OCI-LY7 (cell line): Measurements from ENCODE around the gene C16orf92. TPM values are rescaled to one million over a fixed set of nuclear protein-coding genes. Genes with fewer than 3 reads are reported as not detected.

Experiments used
- BruUV-seq: library from RNA; stranded (reverse); fragments of 400-500 nt; replicated peaks from 2 replicates; lab custom pipeline; 2021; lab: Mats Ljungman, UMichigan
- CTCF ChIA-PET: fragments of 300-600 bp; sonication (Branson Sonifier 250); formaldehyde crosslinking; loops from one replicate; lab custom pipeline; 2022; ENCODE audit warnings: antibody characterized with exemption; ENCODE audit not compliant: unreplicated experiment; lab: Charles Lee
- POLR2A ChIA-PET: fragments of 300-600 bp; sonication (Branson Sonifier 250); formaldehyde crosslinking; loops from one replicate; lab custom pipeline; 2022; ENCODE audit warnings: antibody characterized with exemption; lab: Charles Lee
- DNase-seq: peaks from one replicate; pipeline ENCODE4 v3.0.0-alpha.2; 2015; ENCODE audit warnings: low spot score
- H2AFZ ChIP-seq: fragments of 200-600 bp; sonication (generic), shearing (Covaris generic); 2 replicates; pipeline ENCODE4 v1.6.1; 2014; ENCODE audit warnings: mild to moderate bottlenecking, antibody characterized with exemption, low read length, moderate library complexity
- H3K27ac ChIP-seq: fragments of 200-600 bp; sonication (generic); 2 replicates; pipeline ENCODE4 v1.5.1; 2014; ENCODE audit warnings: mixed run types, low read depth, mild to moderate bottlenecking, moderate library complexity, low read length, inconsistent platforms; ENCODE audit not compliant: poor library complexity, severe bottlenecking
- H3K36me3 ChIP-seq: fragments of 200-600 bp; sonication (generic); 2 replicates; pipeline ENCODE4 v1.6.1; 2014; ENCODE audit warnings: mild to moderate bottlenecking, antibody characterized with exemption, low read length, moderate library complexity, mixed read lengths; ENCODE audit not compliant: insufficient read depth
- H3K4me1 ChIP-seq: fragments of 200-600 bp; sonication (generic); 2 replicates; pipeline ENCODE4 v1.5.1; 2014; ENCODE audit warnings: mild to moderate bottlenecking, low read length; ENCODE audit not compliant: insufficient read depth, poor library complexity, severe bottlenecking
- H3K4me2 ChIP-seq: fragments of 200-600 bp; sonication (generic); 2 replicates; pipeline ENCODE4 v1.6.1; 2014; ENCODE audit warnings: mild to moderate bottlenecking, low read length
- H3K4me3 ChIP-seq: fragments of 200-600 bp; sonication (generic); 2 replicates; pipeline ENCODE4 v1.5.1; 2014; ENCODE audit warnings: mild to moderate bottlenecking, low read depth, low read length; ENCODE audit not compliant: poor library complexity, severe bottlenecking
- H3K79me2 ChIP-seq: fragments of 200-600 bp; sonication (generic); 2 replicates; pipeline ENCODE4 v1.6.1; 2016; ENCODE audit warnings: low read depth, mild to moderate bottlenecking, low read length, moderate library complexity, mixed read lengths; ENCODE audit not compliant: insufficient read depth
- H3K9me2 ChIP-seq: fragments of 200-600 bp; sonication (generic); 2 replicates; pipeline ENCODE4 v1.6.1; 2016; ENCODE audit warnings: mild to moderate bottlenecking, low read length, mixed read lengths; ENCODE audit not compliant: insufficient read depth
- H3K9me3 ChIP-seq: fragments of 200-600 bp; sonication (generic); 2 replicates; pipeline ENCODE4 v1.6.1; 2014; ENCODE audit warnings: mild to moderate bottlenecking, mixed run types, low read length, mixed read lengths
- H4K20me1 ChIP-seq: fragments of 200-600 bp; sonication (generic); 2 replicates; pipeline ENCODE4 v1.6.1; 2014; ENCODE audit warnings: mild to moderate bottlenecking, antibody characterized with exemption, low read length, moderate library complexity, mixed read lengths; ENCODE audit not compliant: insufficient read depth
- EZH2phosphoT487 ChIP-seq: fragments of 200-600 bp; sonication (generic); IDR thresholded peaks from 2 replicates; pipeline ENCODE4 v1.6.1; 2018; ENCODE audit warnings: low read depth, borderline replicate concordance, mild to moderate bottlenecking, mixed run types, antibody characterized with exemption, low read length, moderate library complexity, mixed read lengths
- intact Hi-C: fragments of 100-400 bp; cut with micrococcal nuclease; formaldehyde crosslinking; loops from one replicate; pipeline ENCODE4 v1.10.0; 2022; ENCODE audit not compliant: unreplicated experiment
- total RNA-seq, 2 experiments: library from RNA; depleted of rRNA in 1 of 2; stranded (reverse); fragments of >200 nt in 1 of 2; shearing (Covaris generic) in 1 of 2; gene quantifications; 2 replicates each; pipeline ENCODE4 v1.2.3, GENCODE V29; 2014 to 2022
- TF ChIP-seq, protein P1 (sequence below): fragments of 200-600 bp; sonication (generic); conservative IDR thresholded peaks from 2 replicates; pipeline ENCODE4 v1.5.1; 2014; ENCODE audit warnings: mild to moderate bottlenecking, antibody characterized with exemption, low read length, moderate library complexity, mixed read lengths

C16orf92 gene
- total RNA-seq, 2 experiments from 2014 or later = not detected

DNA sequence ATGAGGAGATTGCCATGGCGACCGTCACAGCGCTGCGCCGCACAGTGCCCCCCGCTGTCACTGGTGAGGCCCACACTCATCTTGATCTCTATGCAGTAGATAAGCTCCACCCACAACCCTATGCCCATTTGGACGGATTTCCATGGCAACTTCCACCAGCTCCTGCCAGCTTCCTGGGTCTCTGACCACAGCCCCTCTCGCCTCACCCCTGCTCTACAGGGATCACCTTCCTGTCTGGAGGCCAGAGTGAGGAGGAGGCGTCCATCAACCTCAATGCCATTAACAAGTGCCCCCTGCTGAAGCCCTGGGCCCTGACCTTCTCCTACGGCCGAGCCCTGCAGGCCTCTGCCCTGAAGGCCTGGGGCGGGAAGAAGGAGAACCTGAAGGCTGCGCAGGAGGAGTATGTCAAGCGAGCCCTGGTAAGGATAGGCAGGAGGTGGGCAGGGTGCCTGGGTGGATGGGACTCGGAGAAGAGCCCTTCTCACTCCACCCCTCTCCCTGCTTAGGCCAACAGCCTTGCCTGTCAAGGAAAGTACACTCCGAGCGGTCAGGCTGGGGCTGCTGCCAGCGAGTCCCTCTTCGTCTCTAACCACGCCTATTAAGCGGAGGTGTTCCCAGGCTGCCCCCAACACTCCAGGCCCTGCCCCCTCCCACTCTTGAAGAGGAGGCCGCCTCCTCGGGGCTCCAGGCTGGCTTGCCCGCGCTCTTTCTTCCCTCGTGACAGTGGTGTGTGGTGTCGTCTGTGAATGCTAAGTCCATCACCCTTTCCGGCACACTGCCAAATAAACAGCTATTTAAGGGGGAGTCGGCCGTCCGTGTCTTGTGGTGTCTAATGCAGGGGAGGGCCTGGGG is 46.8 kb downstream of the C16orf92 start:
- H3K9me3 ChIP-seq = no peaks in the 10 kb centered on the region
- H3K9me2 ChIP-seq = no peaks in the 10 kb centered on the region
- no peak overlapping the region for H2AFZ ChIP-seq
- DNase-seq = no peak
- no peak overlapping the region for H3K4me2 ChIP-seq
- no peak overlapping the region for H3K27ac ChIP-seq
- H3K4me1 ChIP-seq = peaks cover 33% of the 10 kb centered on the region
- H3K36me3 ChIP-seq = peaks cover 82% of the 10 kb centered on the region
- BruUV-seq = TSS peak; percentile 82
- intact Hi-C loops = loop anchor here (10.0 kb wide), 1 partner anchor 285 kb away; the partner anchor contains the start of gene CD2BP2
- peaks cover 37% of the 10 kb centered on the region for H3K79me2 ChIP-seq
- peaks cover 14% of the 10 kb centered on the region for H4K20me1 ChIP-seq
- no peak overlapping the region for H3K4me3 ChIP-seq
- ChIA-PET POLR2A (no interaction called here), CTCF (no interaction called here)
- TF ChIP-seq EZH2phosphoT487 = no peak
- TF ChIP-seq, protein P1, sequence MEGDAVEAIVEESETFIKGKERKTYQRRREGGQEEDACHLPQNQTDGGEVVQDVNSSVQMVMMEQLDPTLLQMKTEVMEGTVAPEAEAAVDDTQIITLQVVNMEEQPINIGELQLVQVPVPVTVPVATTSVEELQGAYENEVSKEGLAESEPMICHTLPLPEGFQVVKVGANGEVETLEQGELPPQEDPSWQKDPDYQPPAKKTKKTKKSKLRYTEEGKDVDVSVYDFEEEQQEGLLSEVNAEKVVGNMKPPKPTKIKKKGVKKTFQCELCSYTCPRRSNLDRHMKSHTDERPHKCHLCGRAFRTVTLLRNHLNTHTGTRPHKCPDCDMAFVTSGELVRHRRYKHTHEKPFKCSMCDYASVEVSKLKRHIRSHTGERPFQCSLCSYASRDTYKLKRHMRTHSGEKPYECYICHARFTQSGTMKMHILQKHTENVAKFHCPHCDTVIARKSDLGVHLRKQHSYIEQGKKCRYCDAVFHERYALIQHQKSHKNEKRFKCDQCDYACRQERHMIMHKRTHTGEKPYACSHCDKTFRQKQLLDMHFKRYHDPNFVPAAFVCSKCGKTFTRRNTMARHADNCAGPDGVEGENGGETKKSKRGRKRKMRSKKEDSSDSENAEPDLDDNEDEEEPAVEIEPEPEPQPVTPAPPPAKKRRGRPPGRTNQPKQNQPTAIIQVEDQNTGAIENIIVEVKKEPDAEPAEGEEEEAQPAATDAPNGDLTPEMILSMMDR = 0 out of 2 replicates have a peak, but pooled peaks have one; percentile 20

- CTCF ChIA-PET = no interaction called here
- no TSS peak for BruUV-seq
- H3K4me1 ChIP-seq = peaks cover 39% of the 10 kb centered on the region
These were observed 47.5 kb downstream of the C16orf92 start for GRCh38 chr16:30070490-30070889.

More at GRCh38 chr16:30070490-30070889, 47.5 kb downstream of the C16orf92 start:
- H3K9me3 ChIP-seq = no peaks in the 10 kb centered on the region
- peaks cover 14% of the 10 kb centered on the region for H4K20me1 ChIP-seq
- H3K36me3 ChIP-seq = peaks cover 86% of the 10 kb centered on the region
- H3K79me2 ChIP-seq = peaks cover 37% of the 10 kb centered on the region
- TF ChIP-seq, protein P1 = no peak
- no peak for TF ChIP-seq EZH2phosphoT487
- DNase-seq = no peak
- H3K9me2 ChIP-seq = no peaks in the 10 kb centered on the region
- H3K27ac ChIP-seq = no peak overlapping the region
- POLR2A ChIA-PET = interaction anchor here (0.6 to 0.7 kb wide), 2 partner anchors 161 to 617 kb away, joined by 4 to 5 read pairs; no protein-coding TSS in a partner anchor
- H3K4me2 ChIP-seq = no peak overlapping the region
- no peak overlapping the region for H2AFZ ChIP-seq
- H3K4me3 ChIP-seq = no peak overlapping the region
- intact Hi-C loops = no loop called here

Other genes starting within 250 kb of the C16orf92 start
- gene ZG16, start 244.9 kb upstream of the C16orf92 start, total RNA-seq (2014; rRNA removed; shearing (Covaris generic)) = not detected in 2 replicates
- gene ZG16, start 244.9 kb upstream of the C16orf92 start, total RNA-seq (2022) = not detected in 2 replicates
- gene KIF22, start 232.4 kb upstream of the C16orf92 start, total RNA-seq (2014; rRNA removed; shearing (Covaris generic)) = 315 and 339 TPM in 2 replicates
- gene KIF22, start 232.4 kb upstream of the C16orf92 start, total RNA-seq (2022) = 232 and 253 TPM in 2 replicates
- gene MAZ, start 216.7 kb upstream of the C16orf92 start, total RNA-seq (2014; rRNA removed; shearing (Covaris generic)) = 384 and 471 TPM in 2 replicates
- 484 and 531 TPM in 2 replicates for gene MAZ, start 216.7 kb upstream of the C16orf92 start, total RNA-seq (2022)
- gene PRRT2, start 211.0 kb upstream of the C16orf92 start, total RNA-seq (2014; rRNA removed; shearing (Covaris generic)) = 0.09 TPM in 1 of 2 replicates, not detected in the other
- gene PRRT2, start 211.0 kb upstream of the C16orf92 start, total RNA-seq (2022) = 3.2 and 3.4 TPM in 2 replicates
- 59.4 and 62.7 TPM in 2 replicates for gene PAGR1, start 207.0 kb upstream of the C16orf92 start, total RNA-seq (2014; rRNA removed; shearing (Covaris generic))
- gene PAGR1, start 207.0 kb upstream of the C16orf92 start, total RNA-seq (2022) = 43.4 and 51.7 TPM in 2 replicates
- 4.0 and 6.3 TPM in 2 replicates for gene MVP, start 202.7 kb upstream of the C16orf92 start, total RNA-seq (2014; rRNA removed; shearing (Covaris generic))
- 6.8 and 8.1 TPM in 2 replicates for gene MVP, start 202.7 kb upstream of the C16orf92 start, total RNA-seq (2022)
- 39.6 and 52.4 TPM in 2 replicates for gene CDIPT, start 160.0 kb upstream of the C16orf92 start, total RNA-seq (2014; rRNA removed; shearing (Covaris generic))
- gene CDIPT, start 160.0 kb upstream of the C16orf92 start, total RNA-seq (2022) = 41.4 and 43.5 TPM in 2 replicates
- gene SEZ6L2, start 123.6 kb upstream of the C16orf92 start, total RNA-seq (2014; rRNA removed; shearing (Covaris generic)) = 0.98 TPM in 1 of 2 replicates, not detected in the other
- gene SEZ6L2, start 123.6 kb upstream of the C16orf92 start, total RNA-seq (2022) = 0.83 and 1.0 TPM in 2 replicates
- gene ASPHD1, start 122.7 kb upstream of the C16orf92 start, total RNA-seq (2014; rRNA removed; shearing (Covaris generic)) = not detected in 2 replicates
- 0.30 TPM in 1 of 2 replicates, not detected in the other for gene ASPHD1, start 122.7 kb upstream of the C16orf92 start, total RNA-seq (2022)
- 14.4 and 15.9 TPM in 2 replicates for gene KCTD13, start 97.0 kb upstream of the C16orf92 start, total RNA-seq (2014; rRNA removed; shearing (Covaris generic))
- gene KCTD13, start 97.0 kb upstream of the C16orf92 start, total RNA-seq (2022) = 48.0 and 49.5 TPM in 2 replicates
- gene TMEM219, start 61.1 kb upstream of the C16orf92 start, total RNA-seq (2014; rRNA removed; shearing (Covaris generic)) = 75.7 and 94.1 TPM in 2 replicates
- 82.9 and 88.6 TPM in 2 replicates for gene TMEM219, start 61.1 kb upstream of the C16orf92 start, total RNA-seq (2022)
- gene TAOK2, start 49.3 kb upstream of the C16orf92 start, total RNA-seq (2014; rRNA removed; shearing (Covaris generic)) = 31.7 and 33.3 TPM in 2 replicates
- 45.0 and 46.8 TPM in 2 replicates for gene TAOK2, start 49.3 kb upstream of the C16orf92 start, total RNA-seq (2022)
- gene HIRIP3, start 27.6 kb upstream of the C16orf92 start, total RNA-seq (2014; rRNA removed; shearing (Covaris generic)) = 54.4 and 60.4 TPM in 2 replicates
- gene HIRIP3, start 27.6 kb upstream of the C16orf92 start, total RNA-seq (2022) = 43.2 and 52.3 TPM in 2 replicates
- gene INO80E, start 27.0 kb upstream of the C16orf92 start, total RNA-seq (2014; rRNA removed; shearing (Covaris generic)) = 88.0 and 94.7 TPM in 2 replicates
- gene INO80E, start 27.0 kb upstream of the C16orf92 start, total RNA-seq (2022) = 129 and 140 TPM in 2 replicates
- not detected in 2 replicates for gene DOC2A, start 12.2 kb upstream of the C16orf92 start, total RNA-seq (2014; rRNA removed; shearing (Covaris generic))
- gene DOC2A, start 12.2 kb upstream of the C16orf92 start, total RNA-seq (2022) = 0.31 and 0.91 TPM in 2 replicates
- 2.6 and 4.3 TPM in 2 replicates for gene TLCD3B, start 8.1 kb downstream of the C16orf92 start, total RNA-seq (2014; rRNA removed; shearing (Covaris generic))
- 17.6 and 21.3 TPM in 2 replicates for gene TLCD3B, start 8.1 kb downstream of the C16orf92 start, total RNA-seq (2022)
- gene ALDOA, start 42.6 kb downstream of the C16orf92 start, total RNA-seq (2014; rRNA removed; shearing (Covaris generic)) = 646 and 809 TPM in 2 replicates
- 811 and 1,029 TPM in 2 replicates for gene ALDOA, start 42.6 kb downstream of the C16orf92 start, total RNA-seq (2022)
- 137 and 144 TPM in 2 replicates for gene PPP4C, start 52.8 kb downstream of the C16orf92 start, total RNA-seq (2014; rRNA removed; shearing (Covaris generic))
- 124 and 130 TPM in 2 replicates for gene PPP4C, start 52.8 kb downstream of the C16orf92 start, total RNA-seq (2022)
- 0.77 and 1.4 TPM in 2 replicates for gene TBX6, start 68.7 kb downstream of the C16orf92 start, total RNA-seq (2014; rRNA removed; shearing (Covaris generic))
- 3.7 and 4.5 TPM in 2 replicates for gene TBX6, start 68.7 kb downstream of the C16orf92 start, total RNA-seq (2022)
- 17.5 and 18.6 TPM in 2 replicates for gene YPEL3, start 73.0 kb downstream of the C16orf92 start, total RNA-seq (2014; rRNA removed; shearing (Covaris generic))
- 34.5 and 50.6 TPM in 2 replicates for gene YPEL3, start 73.0 kb downstream of the C16orf92 start, total RNA-seq (2022)
- 1.8 and 2.0 TPM in 2 replicates for gene GDPD3, start 90.3 kb downstream of the C16orf92 start, total RNA-seq (2014; rRNA removed; shearing (Covaris generic))
- 5.0 and 5.2 TPM in 2 replicates for gene GDPD3, start 90.3 kb downstream of the C16orf92 start, total RNA-seq (2022)
- 9.9 and 25.3 TPM in 2 replicates for gene MAPK3, start 100.0 kb downstream of the C16orf92 start, total RNA-seq (2014; rRNA removed; shearing (Covaris generic))
- 30.1 and 34.6 TPM in 2 replicates for gene MAPK3, start 100.0 kb downstream of the C16orf92 start, total RNA-seq (2022)
- gene CORO1A, start 160.4 kb downstream of the C16orf92 start, total RNA-seq (2014; rRNA removed; shearing (Covaris generic)) = 351 and 394 TPM in 2 replicates
- 524 and 567 TPM in 2 replicates for gene CORO1A, start 160.4 kb downstream of the C16orf92 start, total RNA-seq (2022)
- 73.1 and 119 TPM in 2 replicates for gene BOLA2B, start 170.5 kb downstream of the C16orf92 start, total RNA-seq (2014; rRNA removed; shearing (Covaris generic))
- 169 and 179 TPM in 2 replicates for gene BOLA2B, start 170.5 kb downstream of the C16orf92 start, total RNA-seq (2022)
- 83.7 and 84.1 TPM in 2 replicates for gene SLX1A, start 170.7 kb downstream of the C16orf92 start, total RNA-seq (2014; rRNA removed; shearing (Covaris generic))
- 55.7 and 81.9 TPM in 2 replicates for gene SLX1A, start 170.7 kb downstream of the C16orf92 start, total RNA-seq (2022)
- 3.8 and 7.9 TPM in 2 replicates for gene SULT1A3, start 176.1 kb downstream of the C16orf92 start, total RNA-seq (2014; rRNA removed; shearing (Covaris generic))
- gene SULT1A3, start 176.1 kb downstream of the C16orf92 start, total RNA-seq (2022) = 30.1 and 31.7 TPM in 2 replicates
- 2.9 and 10.2 TPM in 2 replicates for gene NPIPB13, start 225.3 kb downstream of the C16orf92 start, total RNA-seq (2014; rRNA removed; shearing (Covaris generic))
- gene NPIPB13, start 225.3 kb downstream of the C16orf92 start, total RNA-seq (2022) = 50.5 and 51.4 TPM in 2 replicates